SH-SY5Y (cell line): Measurements from ENCODE around the gene POLE4.

ENCODE experiments used
- GATA2 ChIP-seq: IDR thresholded peaks from 2 replicates; pipeline ENCODE4 v1.6.1; 2011; ENCODE audit warnings: mild to moderate bottlenecking, low read depth, low read length
- GATA3 ChIP-seq: IDR thresholded peaks from 2 replicates; pipeline ENCODE4 v1.6.1; 2011; ENCODE audit warnings: low read depth, mild to moderate bottlenecking, low read length, moderate library complexity

- TF ChIP-seq GATA2, result no peak
- TF ChIP-seq GATA3, result no peak
These were observed 43.6 kb downstream of the POLE4 start for GRCh38 chr2:75002007-75002406.
